Renal pelvis (tissue), 4 donors: ENCODE results near the gene LCLAT1. TPM values are rescaled to one million over a fixed set of nuclear protein-coding genes. Genes with fewer than 3 reads are reported as not detected.

Experiments used
- DNase-seq: peaks from one replicate; pipeline ENCODE4 v3.0.0-alpha.2; 2013
- polyA plus RNA-seq, 3 donors: library from polyadenylated mRNA; unstranded; fragments of 120-200 nt; gene quantifications; one replicate each; pipeline ENCODE4 v1.2.1, GENCODE V29; 2013; ENCODE audit not compliant: insufficient read length in 3 of 3

LCLAT1 gene
- polyA plus RNA-seq, 3 donors, result 16.7 to 21.0 (median 20.6) TPM

GRCh38 chr2:30421604-30422443 is 25.2 kb upstream of the LCLAT1 start:
- no peak for DNase-seq

DNA sequence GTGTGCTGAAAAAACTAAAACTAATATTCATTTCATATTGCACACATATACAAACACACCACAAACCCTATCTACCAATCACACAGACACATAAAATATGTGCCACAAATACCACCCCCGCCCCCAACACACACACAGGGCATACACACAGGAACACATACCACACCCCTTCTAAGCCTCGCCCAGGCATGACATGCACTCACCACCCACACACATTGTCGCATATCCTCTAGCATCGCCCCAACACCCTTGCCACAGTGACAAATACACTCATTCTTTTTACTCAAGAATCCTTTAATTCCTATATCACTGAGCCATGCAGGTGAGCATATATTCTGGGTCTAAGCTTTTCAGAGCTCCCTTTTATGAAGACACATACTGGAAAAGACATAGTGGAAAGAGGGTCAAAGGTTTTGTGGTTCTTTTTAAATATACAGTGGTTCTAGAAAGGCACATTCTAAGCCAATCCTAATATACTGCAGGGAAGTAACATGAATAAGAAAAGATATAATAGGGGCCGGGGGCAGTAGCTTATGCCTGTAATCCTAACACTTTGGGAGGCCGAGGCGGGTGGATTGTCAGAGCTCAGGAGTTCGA is 24.5 kb upstream of the LCLAT1 start:
- no peak for DNase-seq

DNA sequence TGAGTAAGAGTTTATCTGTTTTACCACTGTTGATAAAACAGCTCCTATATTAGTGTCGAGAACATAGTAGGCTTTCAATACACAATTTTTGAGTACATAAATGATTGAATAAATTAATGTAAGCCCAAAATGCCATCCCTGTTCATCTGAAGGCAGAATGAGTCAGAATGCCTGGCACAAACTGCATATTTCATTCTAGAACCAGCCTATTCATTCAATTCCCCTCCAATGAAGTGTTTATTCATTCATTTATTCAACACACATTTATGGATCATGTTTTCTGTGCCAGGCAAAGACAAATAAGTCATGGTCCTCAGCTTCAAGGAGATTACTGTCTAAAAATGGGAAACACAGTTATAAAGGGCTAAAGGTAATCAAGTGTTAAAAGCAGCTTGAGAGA is 22.8 kb upstream of the LCLAT1 start:
- no peak for DNase-seq

DNA sequence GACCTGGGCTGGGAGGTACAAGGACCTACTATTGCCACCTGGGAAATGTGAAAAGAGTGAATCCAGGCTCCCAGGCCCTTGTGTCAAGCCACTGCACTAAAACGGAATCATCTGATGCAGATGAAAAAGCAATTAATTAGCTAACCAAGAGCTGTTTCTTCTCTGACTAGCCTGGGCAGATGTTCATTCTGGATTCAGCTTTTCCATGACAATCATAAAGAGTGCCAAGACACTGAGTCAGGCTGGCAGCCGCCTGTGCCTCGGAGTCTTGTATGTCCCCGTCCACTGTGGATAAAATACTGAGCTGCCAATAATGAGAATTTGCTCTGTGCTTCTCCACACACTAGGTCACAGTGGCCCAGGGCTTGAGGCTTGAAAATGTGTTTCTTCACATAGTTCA is 21.7 kb upstream of the LCLAT1 start:
- DNase-seq, result no peak

DNA sequence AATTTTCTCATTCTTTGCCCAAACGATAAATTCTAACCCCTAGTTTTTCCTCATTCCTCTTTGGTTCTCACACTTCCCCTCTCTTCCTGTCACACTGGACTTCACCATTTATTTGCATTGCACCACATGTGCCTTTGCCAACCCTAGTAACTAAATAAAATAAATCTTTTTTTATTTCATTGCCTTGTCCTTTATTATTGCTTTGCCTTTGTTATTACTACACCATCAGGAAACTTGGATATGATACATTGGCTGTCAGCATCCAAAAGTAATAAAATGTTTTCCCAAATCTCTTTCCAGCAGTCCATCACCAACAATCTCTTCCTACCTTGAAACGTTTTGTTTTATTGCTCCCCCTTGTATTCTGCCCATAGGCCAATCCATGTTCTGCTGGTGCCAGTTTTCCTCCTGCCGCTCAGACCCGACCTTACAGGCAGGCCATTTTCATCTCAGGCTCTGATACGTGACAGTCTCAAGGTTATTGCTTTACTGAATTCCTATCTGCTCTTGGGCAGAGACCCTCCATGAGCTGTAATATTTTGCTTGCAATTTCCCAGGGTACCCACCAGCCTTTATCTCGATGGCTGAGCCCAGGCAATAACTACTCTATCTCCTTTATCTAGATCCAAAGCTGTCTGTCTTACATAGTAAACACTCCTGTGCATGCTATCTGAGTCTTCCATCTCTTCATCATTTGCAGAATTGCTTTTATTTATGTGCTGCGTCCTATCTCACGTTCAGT is 19.3 kb upstream of the LCLAT1 start:
- DNase-seq, result no peak

- DNase-seq, result no peak
These were observed 18.7 kb upstream of the LCLAT1 start for GRCh38 chr2:30428348-30428662.

- no peak for DNase-seq
These were observed 18.1 kb upstream of the LCLAT1 start for GRCh38 chr2:30428827-30429461.

DNA sequence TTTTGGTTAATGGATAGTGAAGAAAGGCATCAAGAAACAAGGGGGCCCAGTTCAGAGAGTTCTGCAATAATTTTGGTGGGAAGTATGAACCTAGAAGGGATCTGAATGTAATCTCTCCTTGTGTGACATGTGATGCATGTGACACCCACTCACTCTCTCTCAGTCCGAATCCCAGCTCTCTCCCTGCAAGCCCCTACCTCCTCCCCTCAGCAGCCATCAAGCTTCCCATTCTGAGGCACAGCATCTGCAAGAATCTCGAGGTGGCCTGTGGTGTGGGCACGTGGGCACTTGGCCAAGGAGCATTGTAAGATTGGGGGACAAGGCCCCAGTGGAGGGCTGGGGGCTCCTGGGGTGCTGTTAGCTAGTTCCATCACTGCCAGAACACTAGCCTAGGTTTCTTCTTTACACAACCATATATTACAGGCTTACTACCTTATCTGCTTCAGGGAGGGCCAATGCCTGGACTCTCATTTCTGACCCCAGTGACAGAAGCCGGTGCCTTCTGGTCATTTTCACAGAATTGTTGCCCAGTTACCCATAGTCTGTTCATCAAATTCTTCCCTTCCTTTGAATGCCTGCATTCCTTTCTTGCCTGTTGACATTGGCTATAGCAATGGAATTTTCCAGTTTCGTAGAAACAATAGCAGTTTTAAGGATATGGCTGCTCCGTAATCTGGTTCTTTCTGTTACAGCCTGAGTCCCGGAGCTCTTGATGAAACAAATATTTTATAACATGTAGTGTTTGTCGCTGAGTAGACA is 13.3 kb upstream of the LCLAT1 start:
- no peak for DNase-seq

- DNase-seq, result no peak
These were observed 12.3 kb upstream of the LCLAT1 start for GRCh38 chr2:30434708-30435107.

DNA sequence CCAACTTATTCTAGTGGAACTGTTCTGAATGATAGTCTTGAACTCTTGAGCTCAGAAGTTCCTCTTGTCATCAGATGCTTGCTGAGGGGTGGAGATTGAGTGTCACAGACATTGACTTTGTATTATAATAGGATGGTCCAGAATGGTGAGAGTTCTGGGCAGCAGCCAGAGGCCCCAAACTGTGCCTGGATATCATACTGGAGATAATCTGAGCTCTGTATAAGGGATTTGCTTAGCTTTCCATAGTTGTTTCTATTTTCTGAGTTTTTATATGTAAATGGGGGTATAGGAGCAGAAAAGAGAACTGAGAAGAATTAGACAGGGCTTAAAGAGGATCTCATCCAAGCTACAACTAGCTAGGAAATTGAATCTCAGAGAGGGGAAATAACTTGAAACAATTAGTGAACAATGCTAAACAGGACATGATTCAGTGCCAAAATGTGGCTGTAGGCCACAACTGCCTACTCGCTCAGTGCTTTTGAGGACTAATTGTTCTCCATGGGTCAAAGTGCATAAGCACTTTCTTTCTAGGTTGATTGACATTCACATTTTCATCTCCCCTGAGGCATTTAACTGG is 10.1 kb upstream of the LCLAT1 start:
- no peak for DNase-seq

- no peak for DNase-seq
These were observed 9.1 kb upstream of the LCLAT1 start for GRCh38 chr2:30437809-30438548.

- no peak for DNase-seq
These were observed 7.8 kb upstream of the LCLAT1 start for GRCh38 chr2:30439296-30439695.

- DNase-seq, result no peak
These were observed 7.2 kb upstream of the LCLAT1 start for GRCh38 chr2:30439879-30440278.

GRCh38 chr2:30441023-30441422 is 6.0 kb upstream of the LCLAT1 start:
- DNase-seq, result no peak

DNA sequence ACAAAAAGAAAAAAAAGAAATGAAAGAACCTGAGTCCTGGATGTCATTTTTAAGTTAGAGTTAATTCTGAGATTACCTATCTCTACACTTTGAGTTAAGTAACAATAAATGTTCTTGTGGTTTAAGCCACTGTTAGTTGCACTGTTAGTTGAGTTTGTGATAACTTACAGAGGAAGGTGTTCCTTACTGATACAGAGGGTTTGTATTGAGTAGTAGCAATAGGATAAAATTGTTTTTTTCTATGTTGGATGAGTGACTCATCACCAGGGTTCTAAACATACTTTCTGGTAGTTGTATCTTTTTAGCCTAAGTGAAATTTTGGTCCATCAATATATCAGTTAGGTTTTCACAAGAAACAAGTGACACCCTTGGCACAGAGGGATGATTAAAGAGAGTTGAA is 4.0 kb upstream of the LCLAT1 start:
- no peak for DNase-seq

GRCh38 chr2:30444273-30444672 is 2.8 kb upstream of the LCLAT1 start:
- DNase-seq, result no peak

- DNase-seq, result no peak
These were observed 1.7 kb upstream of the LCLAT1 start for GRCh38 chr2:30445266-30445821.

GRCh38 chr2:30446602-30447148 is 371 bp upstream of the LCLAT1 start:
- no peak for DNase-seq

DNA sequence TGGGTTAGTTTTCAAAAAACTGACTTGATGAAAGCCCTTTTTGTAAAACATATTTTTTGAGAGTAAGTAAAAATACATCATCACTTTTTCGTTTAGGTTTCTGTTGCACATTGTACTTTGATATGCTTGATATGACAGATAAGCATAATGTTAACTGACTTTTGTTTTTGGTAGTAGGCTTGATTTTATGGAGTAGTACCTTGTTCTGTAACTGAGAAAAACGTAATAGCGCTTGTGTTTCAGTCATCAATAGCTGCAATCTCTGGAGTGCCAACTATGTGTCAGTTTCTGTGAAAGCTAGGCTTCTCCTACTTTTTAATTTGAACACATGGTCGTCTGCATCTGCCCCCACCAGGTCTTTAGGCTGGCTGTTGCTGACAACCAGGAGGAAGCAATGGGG is 1.3 kb downstream of the LCLAT1 start:
- DNase-seq, result no peak

DNA sequence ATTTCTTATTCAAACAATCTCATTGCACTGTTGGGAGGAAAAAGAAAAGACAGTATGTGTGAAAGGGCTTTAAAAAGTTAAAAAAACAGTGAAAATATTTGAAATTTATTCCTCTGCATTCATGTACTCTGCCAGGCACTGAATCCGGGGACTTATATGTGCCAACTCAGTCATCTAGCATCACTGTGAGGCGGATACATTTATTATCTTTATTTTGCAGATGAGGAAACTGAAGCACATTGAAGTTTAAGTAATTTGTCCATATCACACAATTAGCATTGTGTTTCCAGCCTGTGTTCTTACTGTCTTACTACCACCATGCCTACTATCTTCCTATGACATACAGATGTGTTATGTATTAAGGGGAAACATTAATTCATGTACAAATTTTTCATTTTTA is 1.8 kb downstream of the LCLAT1 start:
- no peak for DNase-seq
